Stomach smooth muscle (tissue), 2 donors: ENCODE results near the gene TPCN2.

Experiments used
- H3K27ac ChIP-seq: one replicate; pipeline ENCODE4 v1.7.0; 2013; ENCODE audit warnings: mild to moderate bottlenecking, low read length, inconsistent platforms
- H3K27me3 ChIP-seq, 2 donors: one replicate each; pipeline ENCODE4 v1.7.0; 2013; ENCODE audit warnings: low read length in 2 of 2; ENCODE audit not compliant: insufficient read depth in 2 of 2, control insufficient read depth in 1 of 2
- H3K36me3 ChIP-seq, 2 donors: one replicate each; pipeline ENCODE4 v1.7.0; 2013; ENCODE audit warnings: low read length in 2 of 2; ENCODE audit not compliant: control insufficient read depth in 2 of 2, insufficient read depth in 2 of 2
- H3K4me1 ChIP-seq: one replicate; pipeline ENCODE4 v1.7.0; 2013; ENCODE audit warnings: low read length; ENCODE audit not compliant: control insufficient read depth, insufficient read depth
- H3K4me3 ChIP-seq, 2 donors: one replicate each; pipeline ENCODE4 v1.7.0; 2013; ENCODE audit warnings: low read length in 2 of 2
- H3K9ac ChIP-seq, 2 donors: one replicate each; pipeline ENCODE4 v1.7.0; 2013; ENCODE audit warnings: low read length in 2 of 2, mild to moderate bottlenecking in 1 of 2
- H3K9me3 ChIP-seq, 2 donors: one replicate each; pipeline ENCODE4 v1.7.0; 2013; ENCODE audit warnings: low read length in 2 of 2; ENCODE audit not compliant: control insufficient read depth in 2 of 2
- donor health status: healthy.
- donor health status: Pancreatic carcinoma.

Gene TPCN2

DNA sequence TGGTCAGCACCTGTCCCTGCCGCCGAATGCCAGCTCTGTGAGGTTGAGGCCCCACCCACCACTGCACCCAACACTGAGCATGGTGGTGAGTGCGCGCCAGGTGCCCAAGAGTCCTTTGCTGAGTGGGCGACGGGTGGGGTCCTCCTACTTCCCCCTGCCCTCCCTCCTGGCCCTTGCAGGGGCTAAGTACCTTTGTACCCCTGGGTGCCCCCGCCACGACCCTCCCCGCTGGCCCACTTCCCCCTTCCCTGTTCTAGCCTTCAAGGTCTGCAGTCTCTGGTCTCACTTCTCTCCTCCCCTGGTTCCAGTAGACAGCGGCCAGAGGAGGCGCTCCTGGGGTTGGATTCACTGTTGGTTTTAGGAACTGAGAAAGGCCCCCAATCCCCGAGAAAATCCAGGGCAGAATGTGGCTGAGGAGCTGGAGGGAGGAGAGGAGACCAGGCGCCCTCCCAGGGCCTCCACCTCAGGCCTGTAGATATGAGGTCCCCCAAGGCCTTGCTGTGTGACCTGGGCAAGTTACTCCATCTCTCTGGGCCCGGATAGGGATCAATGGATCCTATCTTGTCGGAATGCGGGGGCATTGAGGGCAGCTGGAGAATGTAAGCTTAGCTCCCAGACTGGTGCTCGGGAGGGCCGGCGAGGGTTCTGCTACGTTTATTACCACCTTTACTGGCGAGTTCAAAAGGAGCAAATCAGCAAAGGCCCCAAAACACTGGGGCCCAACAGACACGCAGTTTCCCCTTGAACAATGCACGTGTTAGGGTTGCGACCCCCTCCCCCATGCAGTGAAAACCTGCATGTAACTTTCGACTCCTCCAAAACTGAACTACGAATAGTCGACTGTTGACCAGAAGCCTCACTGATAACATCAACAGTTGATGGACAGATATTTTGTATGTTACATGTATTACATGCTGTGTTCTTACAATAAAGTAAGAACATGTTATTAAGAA is 75.1 kb downstream of the TPCN2 start:
- Histone ChIP-seq H3K27ac (no peak overlapping the region), H3K9me3 (peaks cover 0 to 4% of the 10 kb centered on the region in 2 donors), H3K4me1 (peaks cover 17% of the 10 kb centered on the region), H3K9ac (no peak overlapping the region), H3K36me3 (peaks cover 0 to 5% of the 10 kb centered on the region in 2 donors), H3K4me3 (no peak overlapping the region), H3K27me3 (no peaks in the 10 kb centered on the region)

DNA sequence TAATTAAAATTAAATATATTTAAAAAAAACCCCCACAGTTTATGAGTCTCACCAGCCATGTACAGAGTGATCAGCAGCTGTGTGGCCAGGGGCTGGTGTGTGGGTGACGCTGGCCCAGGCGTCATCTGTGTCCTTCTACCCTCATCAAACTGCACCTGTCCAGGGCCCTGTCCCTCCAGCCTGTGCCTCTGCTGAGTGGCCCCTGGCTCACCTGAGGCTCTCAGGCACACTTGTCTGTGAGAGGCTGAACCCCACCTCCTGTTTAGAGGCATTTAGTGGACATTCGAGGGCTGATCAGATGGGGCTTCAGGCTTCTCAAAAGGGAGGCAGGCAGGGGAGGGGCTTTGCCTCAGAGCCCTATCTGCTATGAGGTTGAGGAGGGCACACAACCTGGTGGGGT is 77.1 kb downstream of the TPCN2 start:
- no peaks in the 10 kb centered on the region for H3K27me3 ChIP-seq
- H3K4me3 ChIP-seq: no peak overlapping the region
- H3K27ac ChIP-seq: no peak overlapping the region
- no peaks in the 10 kb centered on the region for H3K36me3 ChIP-seq
- peaks cover 17% of the 10 kb centered on the region for H3K4me1 ChIP-seq
- H3K9me3 ChIP-seq: no peaks in the 10 kb centered on the region
- no peak overlapping the region for H3K9ac ChIP-seq

DNA sequence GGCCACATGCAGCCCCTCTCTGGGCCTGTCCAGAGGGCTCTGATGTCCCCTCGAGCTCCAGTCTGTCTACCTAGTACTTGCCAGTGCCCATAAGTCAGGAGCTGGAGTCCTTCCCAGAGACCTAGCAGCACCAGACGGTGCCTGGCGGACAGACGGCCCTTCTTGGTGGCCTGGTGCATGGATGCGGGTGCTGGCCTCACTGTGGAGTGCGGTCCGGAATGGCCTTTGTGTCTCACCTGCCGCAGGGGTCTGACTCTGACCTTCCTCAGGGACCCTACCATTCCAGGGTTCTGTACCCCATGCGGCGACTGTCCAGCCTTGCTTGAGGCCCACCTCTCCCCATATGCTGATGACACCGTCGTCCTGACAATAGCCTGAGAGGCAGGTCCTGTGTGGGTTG is 77.6 kb downstream of the TPCN2 start:
- no peaks in the 10 kb centered on the region for H3K36me3 ChIP-seq
- H3K9me3 ChIP-seq: no peaks in the 10 kb centered on the region
- H3K4me3 ChIP-seq: no peak overlapping the region
- H3K4me1 ChIP-seq: peaks cover 18% of the 10 kb centered on the region
- H3K9ac ChIP-seq: no peak overlapping the region
- H3K27me3 ChIP-seq: no peaks in the 10 kb centered on the region
- H3K27ac ChIP-seq: no peak overlapping the region

DNA sequence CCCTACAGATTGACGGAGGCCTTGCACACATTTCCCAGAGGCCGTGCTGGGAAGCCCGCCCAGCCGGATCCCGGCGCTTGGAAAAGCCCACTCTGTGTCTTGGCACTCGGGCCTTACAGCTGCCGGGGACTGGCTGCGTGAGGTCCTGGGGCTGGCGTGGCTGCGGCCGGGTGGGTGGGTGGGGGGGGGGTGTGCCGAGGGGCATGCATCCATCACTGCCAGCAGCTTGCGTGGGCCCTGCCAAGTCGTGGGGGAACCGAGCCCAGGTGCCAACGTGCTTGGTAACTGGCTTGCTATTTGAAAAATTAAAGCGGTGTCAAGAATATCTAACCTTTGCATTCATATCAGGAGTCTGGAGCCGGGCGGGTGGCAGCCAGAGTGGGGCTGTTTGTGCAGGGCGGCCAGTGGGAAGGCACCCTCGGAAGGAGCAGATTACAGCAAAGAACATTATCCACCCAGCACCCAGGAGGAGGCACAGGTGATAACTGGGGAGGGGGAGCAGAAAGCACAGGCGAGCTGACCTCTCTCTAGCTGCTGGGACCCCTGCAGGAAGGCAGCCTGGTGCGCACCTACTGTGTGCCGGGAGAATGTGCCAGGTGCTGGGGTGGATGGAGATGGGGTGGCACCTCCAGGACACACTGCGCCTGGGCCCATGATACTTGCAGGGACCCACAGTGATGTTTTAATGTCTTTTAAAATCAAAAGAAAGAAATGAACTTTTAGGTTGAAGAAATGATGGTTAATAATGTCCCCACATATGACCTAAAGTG is 78.5 kb downstream of the TPCN2 start:
- Histone ChIP-seq H3K27ac (no peak overlapping the region), H3K4me1 (peaks cover 24% of the 10 kb centered on the region), H3K9me3 (no peaks in the 10 kb centered on the region), H3K9ac (no peak overlapping the region), H3K4me3 (no peak overlapping the region), H3K36me3 (no peaks in the 10 kb centered on the region), H3K27me3 (no peaks in the 10 kb centered on the region)

DNA sequence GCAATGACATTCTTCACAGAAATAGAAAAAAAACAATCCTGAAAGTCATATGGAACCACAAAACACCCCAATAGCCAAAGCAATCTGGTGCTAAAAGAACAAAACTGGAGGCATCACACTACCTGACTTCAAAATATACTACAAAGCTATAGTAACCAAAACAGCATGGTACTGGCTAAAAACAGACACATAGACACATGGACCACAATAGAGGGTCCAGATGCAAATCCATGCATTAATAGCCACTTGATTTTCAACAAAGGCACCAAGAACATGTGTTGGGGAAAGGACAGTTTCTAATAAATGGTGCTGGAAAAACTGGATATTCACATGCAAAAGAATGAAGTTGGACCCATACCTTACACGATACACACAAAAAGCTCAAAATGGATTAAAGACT is 79.2 kb downstream of the TPCN2 start:
- no peak overlapping the region for H3K9ac ChIP-seq
- H3K4me1 ChIP-seq: peaks cover 20% of the 10 kb centered on the region
- H3K36me3 ChIP-seq: no peaks in the 10 kb centered on the region
- H3K27me3 ChIP-seq: no peaks in the 10 kb centered on the region
- H3K9me3 ChIP-seq: no peaks in the 10 kb centered on the region
- H3K27ac ChIP-seq: no peak overlapping the region
- H3K4me3 ChIP-seq: no peak overlapping the region

DNA sequence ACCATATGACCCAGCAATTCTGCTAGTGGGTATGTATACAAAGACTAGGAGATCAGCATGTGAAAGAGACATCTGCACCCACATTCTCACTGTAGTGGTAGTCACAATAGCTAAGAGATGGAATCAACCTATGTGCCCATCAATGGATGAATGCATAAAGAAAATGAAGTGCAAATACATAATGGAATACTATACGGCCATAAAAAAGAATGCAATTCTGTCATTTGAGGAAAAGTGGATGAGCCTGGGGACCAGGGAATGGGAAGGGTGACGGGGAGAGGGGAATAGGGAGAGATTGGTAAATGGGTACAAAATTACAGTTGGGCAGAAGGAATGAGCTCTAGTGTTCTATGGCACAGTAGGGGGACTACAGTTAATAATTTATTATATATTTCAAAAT is 80.3 kb downstream of the TPCN2 start:
- Histone ChIP-seq H3K9ac (no peak overlapping the region), H3K4me1 (peaks cover 11% of the 10 kb centered on the region), H3K4me3 (no peak overlapping the region), H3K36me3 (no peaks in the 10 kb centered on the region), H3K9me3 (peaks cover 0 to 3% of the 10 kb centered on the region in 2 donors), H3K27ac (no peak overlapping the region), H3K27me3 (no peaks in the 10 kb centered on the region)

DNA sequence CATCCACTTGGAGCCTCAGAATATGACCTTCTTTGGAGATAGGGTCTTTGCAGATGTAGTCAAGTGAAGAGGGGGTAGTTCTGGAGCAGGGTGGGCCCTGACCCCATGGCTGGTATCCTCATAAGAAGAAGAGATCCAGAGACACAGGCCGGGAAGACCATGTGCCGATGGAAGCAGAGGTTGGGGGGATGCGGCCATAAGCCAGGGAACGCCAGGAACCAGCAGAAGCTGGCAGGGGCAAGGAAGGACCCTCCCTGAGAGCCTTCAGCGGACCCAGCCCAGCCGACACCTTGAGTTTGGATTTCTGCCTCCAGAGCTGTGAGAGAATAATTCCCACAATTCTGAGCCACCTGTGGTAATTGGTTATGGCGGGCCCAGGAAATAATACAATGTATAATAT is 80.9 kb downstream of the TPCN2 start:
- H3K36me3 ChIP-seq: no peaks in the 10 kb centered on the region
- H3K4me1 ChIP-seq: peaks cover 11% of the 10 kb centered on the region
- H3K4me3 ChIP-seq: no peak overlapping the region
- H3K27ac ChIP-seq: no peak overlapping the region
- H3K27me3 ChIP-seq: no peaks in the 10 kb centered on the region
- peaks cover 0 to 3% of the 10 kb centered on the region in 2 donors for H3K9me3 ChIP-seq
- H3K9ac ChIP-seq: no peak overlapping the region

DNA sequence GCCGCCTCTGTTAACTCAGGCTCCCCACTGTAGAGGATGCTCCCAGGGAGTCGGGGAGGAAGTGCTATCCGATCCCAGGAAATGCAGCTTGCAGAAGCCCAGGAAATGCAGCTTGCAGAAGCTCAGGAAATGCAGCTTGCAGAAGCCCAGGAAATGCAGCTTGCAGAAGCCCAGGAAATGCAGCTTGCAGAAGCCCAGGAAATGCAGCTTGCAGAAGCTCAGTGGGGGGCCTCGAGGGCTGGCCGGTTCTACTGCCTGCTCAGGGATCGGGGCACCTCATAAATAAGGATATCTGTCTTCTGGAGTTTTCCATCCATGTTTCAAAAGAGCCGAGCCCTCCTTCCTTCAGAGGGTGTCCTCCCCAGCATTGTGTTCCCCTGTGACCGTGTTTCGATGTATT is 81.9 kb downstream of the TPCN2 start:
- no peaks in the 10 kb centered on the region for H3K36me3 ChIP-seq
- H3K27me3 ChIP-seq: no peaks in the 10 kb centered on the region
- H3K4me3 ChIP-seq: no peak overlapping the region
- peaks cover 11% of the 10 kb centered on the region for H3K4me1 ChIP-seq
- H3K9me3 ChIP-seq: peaks cover 0 to 3% of the 10 kb centered on the region in 2 donors
- no peak overlapping the region for H3K27ac ChIP-seq
- H3K9ac ChIP-seq: no peak overlapping the region

DNA sequence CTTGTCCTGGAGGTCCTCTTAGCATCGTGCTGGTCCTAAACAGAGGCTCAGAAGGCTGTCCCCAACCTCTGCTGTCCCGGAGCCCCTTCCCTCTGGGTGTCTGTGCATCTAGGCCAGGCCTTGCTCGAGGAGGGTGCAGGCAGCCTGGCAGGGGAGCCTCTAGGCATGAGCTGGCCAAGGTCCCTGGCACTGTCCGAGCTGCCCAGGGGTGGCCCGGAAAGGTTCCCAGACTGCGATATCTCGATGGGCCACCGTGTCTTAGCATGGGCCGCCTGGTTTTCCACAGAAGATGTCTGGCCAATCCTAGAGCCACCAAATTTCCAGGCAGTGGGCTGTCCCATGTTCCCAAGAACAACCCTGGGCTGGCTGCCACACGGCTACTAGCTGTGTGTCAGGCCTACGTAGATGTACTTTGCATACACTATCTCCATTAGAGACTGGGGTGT is 82.4 kb downstream of the TPCN2 start:
- peaks cover 11% of the 10 kb centered on the region for H3K4me1 ChIP-seq
- no peaks in the 10 kb centered on the region for H3K27me3 ChIP-seq
- H3K9ac ChIP-seq: no peak overlapping the region
- no peaks in the 10 kb centered on the region for H3K36me3 ChIP-seq
- no peak overlapping the region for H3K4me3 ChIP-seq
- H3K27ac ChIP-seq: no peak overlapping the region
- peaks cover 0 to 3% of the 10 kb centered on the region in 2 donors for H3K9me3 ChIP-seq

DNA sequence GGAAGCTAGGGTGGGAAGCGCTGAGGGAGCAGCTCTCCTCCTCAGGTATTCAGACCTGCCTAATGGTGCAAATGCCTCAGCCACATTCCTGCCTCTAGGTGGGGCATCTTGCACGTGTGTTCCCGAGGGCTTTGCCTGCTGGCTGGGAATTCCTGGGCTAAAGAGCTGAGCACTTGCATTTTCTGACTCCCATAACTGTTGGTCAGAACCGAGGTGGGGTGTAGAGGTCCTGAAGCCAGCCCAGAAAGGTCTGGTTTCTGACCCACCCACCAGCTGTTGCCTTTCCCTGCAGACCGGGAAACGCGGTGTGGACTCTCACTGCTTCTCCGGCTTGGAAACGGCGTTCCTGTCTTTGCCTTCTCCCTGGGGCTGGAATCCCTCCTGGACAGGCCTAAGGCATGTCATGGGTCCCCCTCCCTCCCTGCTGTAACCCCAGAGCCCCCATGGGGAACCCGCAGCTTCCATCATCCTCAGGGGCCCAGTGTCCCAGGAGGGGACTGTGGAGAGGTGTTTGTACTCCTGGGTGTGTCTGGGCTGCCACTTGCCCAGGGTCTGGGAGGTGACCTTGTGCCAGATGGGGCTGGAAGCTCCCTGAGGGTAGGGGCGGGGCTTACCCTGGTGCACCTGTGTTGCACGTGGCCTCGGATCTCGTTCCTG is 83.0 kb downstream of the TPCN2 start:
- Histone ChIP-seq H3K27ac (no peak overlapping the region), H3K9ac (no peak overlapping the region)

More for the DNA sequence above, 83.0 kb downstream of the TPCN2 start:
- no peaks in the 10 kb centered on the region for H3K36me3 ChIP-seq
- peaks cover 11% of the 10 kb centered on the region for H3K4me1 ChIP-seq
- peaks cover 0 to 3% of the 10 kb centered on the region in 2 donors for H3K9me3 ChIP-seq
- no peaks in the 10 kb centered on the region for H3K27me3 ChIP-seq
- no peak overlapping the region for H3K4me3 ChIP-seq
